ENCODE data around the gene GOPC.
"Not testable (repeated sequence)": the region's sequence is repeated elsewhere in the genome, so short reads cannot be mapped to it uniquely, and the experiment has no call there.

GOPC gene

GRCh38 chr6:117520603-117521395 lies 81.5 kb downstream of the GOPC start:
- no peak for DNase-seq (ENCODE audit: low read depth)
- TF ChIP-seq CTCF (IDR thresholded peaks at IDR 0.05; ENCODE audit: insufficient read depth, low read depth, low read length, missing control alignments): no peak
- no peak overlapping the region for H3K4me3 ChIP-seq (ENCODE audit: low read length)

GRCh38 chr6:117518870-117519269 lies 83.4 kb downstream of the GOPC start:
- no peak for TF ChIP-seq CTCF (IDR thresholded peaks at IDR 0.05; ENCODE audit: insufficient read depth, low read depth, low read length, missing control alignments)
- no peak overlapping the region for H3K4me3 ChIP-seq (ENCODE audit: low read length)
- no peak for DNase-seq (ENCODE audit: low read depth)

- DNase-seq (ENCODE audit: low read depth): not testable (repeated sequence)
Observed at GRCh38 chr6:117517995-117518394, 84.3 kb downstream of the GOPC start.

GRCh38 chr6:117515326-117515725 lies 87.0 kb downstream of the GOPC start:
- no peak for DNase-seq (ENCODE audit: low read depth)
- no peak overlapping the region for H3K4me3 ChIP-seq (ENCODE audit: low read length)
- no peak for TF ChIP-seq CTCF (IDR thresholded peaks at IDR 0.05; ENCODE audit: insufficient read depth, low read depth, low read length, missing control alignments)

More at GRCh38 chr6:117517995-117518394, 84.3 kb downstream of the GOPC start:
- not testable (repeated sequence) for H3K4me3 ChIP-seq (ENCODE audit: low read length)

GRCh38 chr6:117514655-117515054 lies 87.7 kb downstream of the GOPC start:
- no peak for TF ChIP-seq CTCF (IDR thresholded peaks at IDR 0.05; ENCODE audit: insufficient read depth, low read depth, low read length, missing control alignments)
- DNase-seq (ENCODE audit: low read depth): no peak
- H3K4me3 ChIP-seq (ENCODE audit: low read length): no peak overlapping the region

- no peak for DNase-seq (ENCODE audit: low read depth)
- TF ChIP-seq CTCF (IDR thresholded peaks at IDR 0.05; ENCODE audit: insufficient read depth, low read depth, low read length, missing control alignments): no peak
- H3K4me3 ChIP-seq (ENCODE audit: low read length): no peak overlapping the region
Observed at GRCh38 chr6:117513778-117514365, 88.4 kb downstream of the GOPC start.

- H3K4me3 ChIP-seq (ENCODE audit: low read length): no peak overlapping the region
- no peak for TF ChIP-seq CTCF (IDR thresholded peaks at IDR 0.05; ENCODE audit: insufficient read depth, low read depth, low read length, missing control alignments)
- no peak for DNase-seq (ENCODE audit: low read depth)
Observed at GRCh38 chr6:117512987-117513573, 89.2 kb downstream of the GOPC start.
